GM19463 (cell line): ENCODE results near the gene MAVS.
"Not testable (repeated sequence)": the region's sequence is repeated elsewhere in the genome, so short reads cannot be mapped to it uniquely, and the experiment has no call there.

Experiments used
- ATAC-seq: cut with Tn5 transposase; IDR thresholded peaks from one replicate; pipeline ENCODE4 v1.9.1; 2021; ENCODE audit warnings: mild to moderate bottlenecking, moderate library complexity; ENCODE audit not compliant: unreplicated experiment

The MAVS gene

GRCh38 chr20:3885715-3886114 is 39.1 kb downstream of the MAVS start:
- no peak for ATAC-seq

DNA sequence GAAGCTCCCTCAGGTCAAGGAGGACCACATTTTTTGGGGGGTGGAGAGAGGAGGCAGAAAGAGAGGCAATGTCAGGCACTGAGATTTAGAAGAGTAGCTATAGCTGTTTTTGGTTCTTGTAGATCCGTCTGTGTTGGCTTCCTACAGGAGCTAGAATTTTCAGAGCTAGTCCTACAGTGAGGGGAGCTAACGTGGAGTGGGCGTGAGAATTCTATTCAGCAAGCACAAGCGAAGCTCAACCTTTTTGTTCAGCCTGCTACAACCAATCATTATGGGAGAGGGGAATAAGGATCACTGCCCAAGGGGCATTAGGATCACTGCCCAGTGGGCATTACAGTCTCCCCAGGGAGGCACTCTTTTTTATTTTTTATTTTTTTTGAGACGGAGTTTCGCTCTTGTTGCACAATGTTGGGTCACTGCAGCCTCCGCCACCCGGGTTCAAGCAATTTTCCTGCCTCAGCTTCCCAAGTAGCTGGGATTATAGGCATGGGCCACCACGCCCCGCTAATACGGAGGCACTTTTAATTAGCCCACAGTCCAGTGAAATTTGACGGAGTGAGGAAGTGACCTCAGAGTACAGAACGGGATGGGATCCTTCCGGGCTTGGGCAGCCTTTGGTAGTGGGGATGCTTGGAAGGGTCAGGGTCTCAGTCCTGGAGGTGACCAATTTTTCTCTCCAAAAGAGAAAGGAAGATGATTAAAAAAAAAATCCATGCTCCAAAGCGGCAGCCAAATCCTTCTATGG is 41.4 kb downstream of the MAVS start:
- no peak for ATAC-seq

DNA sequence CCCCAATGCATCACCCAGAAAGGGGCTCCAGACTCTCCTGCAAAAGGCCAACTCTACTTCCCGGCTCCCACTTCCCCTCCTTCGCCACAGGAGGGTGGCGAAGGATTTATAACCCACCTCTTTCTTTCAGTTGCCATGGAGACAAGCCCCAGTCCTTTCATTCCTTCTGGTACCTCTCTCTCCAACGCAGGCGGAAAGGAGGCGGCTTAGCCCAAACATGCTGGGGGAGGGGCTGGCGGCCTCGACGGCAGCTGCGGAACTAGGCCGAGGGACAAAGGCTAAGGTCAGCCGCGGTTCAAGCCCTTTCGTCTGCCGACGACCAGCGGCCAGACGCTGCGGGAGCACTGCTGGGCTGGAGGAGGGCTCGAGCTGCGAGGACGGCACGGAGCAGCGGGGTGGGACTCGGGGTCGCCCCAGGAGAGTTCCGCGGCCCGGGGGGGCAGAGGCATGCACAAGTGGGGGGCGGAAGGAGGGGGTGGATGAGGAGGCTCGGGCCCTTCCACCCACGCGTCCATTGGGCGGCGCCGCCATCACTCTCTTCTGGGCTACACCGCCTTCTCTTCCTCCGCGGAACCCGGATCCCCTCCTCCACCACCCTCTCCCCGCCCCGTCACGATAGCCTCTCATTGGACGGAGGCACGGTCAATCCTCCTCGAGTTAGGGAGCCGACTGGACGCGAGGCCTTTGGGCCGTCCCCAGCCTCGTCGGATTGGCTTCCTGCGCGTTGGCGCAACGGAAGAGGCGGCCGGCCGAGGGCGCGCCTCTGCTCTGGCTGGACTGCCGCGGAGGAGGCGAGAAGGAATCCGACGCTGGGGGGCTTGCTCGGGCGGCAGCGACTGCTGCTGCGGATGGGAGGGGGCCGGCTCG is 42.2 kb downstream of the MAVS start, which contains the start of gene PANK2:
PANK2 (plus strand) TSS at position 766 of the 867 bp plus-strand sequence.
- ATAC-seq, result peak; percentile 95

GRCh38 chr20:3889489-3890397 is 43.1 kb downstream of the MAVS start:
- ATAC-seq, result peak; percentile 22

GRCh38 chr20:3890398-3890751 is 43.7 kb downstream of the MAVS start:
- no peak for ATAC-seq

- ATAC-seq, result no peak
These were observed 44.6 kb downstream of the MAVS start for GRCh38 chr20:3890999-3891929.

- ATAC-seq, result no peak
These were observed 48.2 kb downstream of the MAVS start for GRCh38 chr20:3894796-3895195.

- ATAC-seq, result no peak
These were observed 49.7 kb downstream of the MAVS start for GRCh38 chr20:3896302-3896701.

DNA sequence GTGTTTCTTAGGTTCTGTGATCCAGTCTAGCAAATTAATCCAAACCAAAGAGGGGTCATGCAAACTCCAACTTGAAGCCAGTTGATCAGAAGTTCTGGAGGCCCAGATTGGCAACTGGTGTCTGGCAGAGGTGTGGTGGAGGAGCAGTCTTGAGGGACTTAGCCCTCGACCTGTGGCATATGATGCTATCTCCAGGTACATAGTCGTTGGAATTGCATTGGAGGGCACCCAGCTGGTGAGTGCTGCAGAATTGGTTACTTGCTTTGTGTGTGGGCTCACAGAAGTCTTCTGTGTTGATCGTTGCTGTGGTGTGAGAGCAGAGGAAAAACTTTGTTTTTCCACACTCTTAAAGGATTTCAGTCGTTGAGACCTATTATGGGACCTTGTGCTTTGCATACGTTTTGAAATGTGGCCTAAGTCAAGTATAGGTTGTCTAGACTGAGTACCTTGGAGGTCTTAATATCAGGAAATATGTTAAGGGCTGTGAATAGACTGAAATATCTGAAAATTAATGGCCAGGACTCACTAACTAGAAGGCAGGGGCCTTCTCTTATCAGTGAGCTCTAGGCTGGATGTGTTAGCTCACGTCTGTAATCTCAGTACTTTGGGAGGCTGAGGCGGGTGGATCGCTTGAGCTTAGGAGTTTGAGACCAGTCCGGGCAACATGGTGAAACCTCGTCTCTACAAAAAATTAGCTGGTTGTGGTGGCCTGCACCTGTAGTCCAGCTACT is 50.4 kb downstream of the MAVS start:
- ATAC-seq, result no peak

GRCh38 chr20:3898181-3898580 is 51.5 kb downstream of the MAVS start:
- not testable (repeated sequence) for ATAC-seq

GRCh38 chr20:3898639-3899038 is 52.0 kb downstream of the MAVS start:
- no peak for ATAC-seq

- no peak for ATAC-seq
These were observed 53.6 kb downstream of the MAVS start for GRCh38 chr20:3900187-3900604.

DNA sequence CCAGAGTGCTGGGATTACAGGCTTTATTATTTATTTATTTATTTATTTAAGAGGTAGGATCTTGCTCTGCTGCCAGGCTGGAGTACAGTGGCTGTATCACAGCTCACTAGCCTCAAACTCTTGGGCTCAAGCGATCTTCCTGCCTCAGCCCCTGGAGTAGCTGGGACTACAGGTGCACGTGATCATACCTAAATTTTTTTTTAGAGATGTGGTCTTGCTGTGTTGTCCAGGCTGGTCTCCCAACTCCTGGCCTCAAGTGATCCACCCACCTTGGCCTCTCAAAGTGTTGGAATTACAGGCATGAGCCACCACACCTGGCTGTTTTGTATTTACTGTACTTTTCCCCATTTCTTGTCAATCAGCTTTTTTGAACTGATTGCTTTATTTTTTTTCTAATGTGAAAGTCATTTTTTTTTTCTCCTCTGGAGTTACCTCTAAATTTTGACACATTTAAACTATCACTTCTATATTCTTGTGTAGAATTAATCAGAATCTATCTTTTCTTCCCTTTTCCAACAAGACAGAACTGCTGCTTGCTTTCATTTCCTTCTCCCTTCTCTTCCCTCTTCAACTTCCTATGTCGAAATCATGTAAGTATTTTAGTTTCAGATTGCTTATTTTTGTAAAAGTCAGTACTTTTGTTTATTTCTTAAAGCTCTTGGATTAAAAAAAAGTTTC is 54.5 kb downstream of the MAVS start:
- ATAC-seq, result no peak

DNA sequence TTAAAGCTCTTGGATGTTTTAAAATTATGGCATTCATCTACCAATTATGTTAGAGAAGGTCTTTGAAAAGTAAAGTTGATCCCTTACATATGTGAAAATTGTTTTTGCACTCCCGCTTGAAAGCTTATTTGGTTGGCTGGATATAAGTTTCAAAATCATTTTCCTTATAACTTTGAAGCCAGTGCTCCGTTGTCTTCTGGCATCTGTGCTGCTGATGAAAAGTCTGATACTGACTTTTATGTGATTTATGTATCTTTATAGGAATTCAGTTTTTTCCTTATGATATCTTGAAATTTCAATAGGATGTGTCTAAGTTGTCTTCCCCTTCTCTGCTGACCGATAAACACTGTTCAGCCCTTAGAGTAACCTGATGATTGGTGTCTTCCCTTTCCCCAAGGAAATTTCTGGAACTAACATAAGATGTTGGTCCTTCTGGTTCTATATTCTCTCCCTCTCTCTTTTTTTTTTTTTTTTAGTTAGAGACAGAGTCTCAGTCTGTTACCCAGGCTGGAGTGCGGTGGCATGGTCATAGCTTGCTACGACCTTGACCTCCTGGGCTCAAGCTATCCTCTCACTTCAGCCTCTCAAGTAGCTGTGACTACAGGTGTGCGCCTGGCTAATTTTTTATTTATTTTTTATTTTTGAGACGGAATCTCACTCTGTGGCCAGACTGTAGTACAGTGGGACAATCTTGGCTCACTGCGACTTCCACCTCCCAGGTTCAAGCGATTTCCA is 55.2 kb downstream of the MAVS start:
- no peak for ATAC-seq

GRCh38 chr20:3902446-3902845 is 55.8 kb downstream of the MAVS start:
- ATAC-seq, result no peak

DNA sequence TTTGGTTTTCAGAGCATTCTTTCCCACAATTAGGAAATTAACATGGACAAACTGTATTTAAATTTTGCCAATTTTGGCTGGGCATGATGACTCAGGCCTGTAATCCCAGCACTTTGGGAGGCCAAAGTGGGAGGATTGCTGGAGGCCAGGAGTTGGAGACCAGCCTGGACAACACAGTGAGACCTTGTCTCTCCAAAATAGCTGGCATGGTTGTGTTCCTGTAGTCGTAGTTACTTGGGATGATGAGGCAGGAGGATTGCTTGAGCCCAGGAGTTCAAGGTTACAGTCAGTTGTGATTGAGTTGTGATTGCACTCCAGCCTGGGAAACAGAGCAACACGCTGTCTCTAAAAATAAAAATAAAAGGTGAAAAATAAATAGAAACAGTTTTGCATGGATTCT is 57.6 kb downstream of the MAVS start:
- ATAC-seq, result no peak

DNA sequence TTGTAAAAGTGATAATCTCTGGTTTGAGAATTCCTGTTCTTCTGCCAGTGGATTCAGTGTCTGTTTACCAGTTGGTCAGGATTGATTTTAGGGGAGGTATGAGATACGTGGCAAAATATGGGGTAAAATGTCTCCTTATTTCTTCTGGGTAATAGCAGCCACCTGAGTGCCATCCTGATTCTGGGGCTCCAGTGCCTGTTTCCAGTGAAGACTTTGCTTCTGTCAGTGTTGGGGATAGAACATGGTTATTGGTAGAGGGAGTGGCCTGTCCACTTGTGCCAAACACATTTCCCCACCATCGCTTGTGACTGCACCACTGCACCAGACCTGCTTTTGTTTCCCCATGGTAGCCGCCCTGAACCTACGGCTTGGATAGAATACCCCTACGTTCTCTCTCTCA is 58.2 kb downstream of the MAVS start:
- ATAC-seq, result no peak
